ENCODE data around the gene ADCY9.

DNA sequence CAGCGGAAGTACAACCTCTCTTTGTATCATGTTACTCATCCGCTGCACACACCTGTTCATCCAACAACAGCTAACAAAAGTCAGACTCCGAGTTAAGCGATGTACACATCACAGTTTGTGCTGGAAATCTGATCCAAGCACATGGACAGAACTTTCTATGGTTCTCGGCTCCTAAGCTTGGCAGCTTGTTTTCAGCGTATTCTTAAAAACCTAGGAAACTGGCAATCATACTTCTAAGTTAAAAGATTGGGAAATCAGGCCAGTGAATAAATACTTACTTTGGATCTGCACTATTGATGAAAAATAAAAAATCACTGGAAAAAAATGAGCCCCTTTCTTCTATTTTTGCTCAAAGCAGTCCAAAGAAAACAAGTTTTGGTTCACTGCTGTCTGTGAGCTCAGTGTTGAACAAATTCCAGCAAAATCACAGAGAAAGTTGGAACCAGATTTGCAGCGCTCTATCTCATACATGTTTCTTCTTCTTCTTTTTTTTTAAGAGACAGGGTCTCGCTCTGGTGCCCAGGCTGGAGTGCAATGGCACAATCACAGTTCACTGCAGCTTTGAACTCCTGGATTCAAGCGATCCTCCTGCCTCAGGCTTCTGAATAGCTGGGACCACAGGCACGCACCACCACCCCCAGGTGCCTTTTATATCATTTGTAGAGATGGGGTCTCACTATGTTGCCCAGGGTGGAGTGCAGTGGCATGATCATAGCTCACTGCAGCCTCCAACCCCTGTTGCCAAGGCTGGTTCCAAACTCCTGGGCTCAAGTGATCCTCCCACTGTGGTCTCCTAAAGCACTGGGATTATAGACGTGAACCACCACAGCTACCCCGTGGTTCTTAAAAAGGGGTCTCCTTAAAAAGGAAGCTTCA is 164.1 kb downstream of the ADCY9 start:
- TF ChIP-seq, protein P1, sequence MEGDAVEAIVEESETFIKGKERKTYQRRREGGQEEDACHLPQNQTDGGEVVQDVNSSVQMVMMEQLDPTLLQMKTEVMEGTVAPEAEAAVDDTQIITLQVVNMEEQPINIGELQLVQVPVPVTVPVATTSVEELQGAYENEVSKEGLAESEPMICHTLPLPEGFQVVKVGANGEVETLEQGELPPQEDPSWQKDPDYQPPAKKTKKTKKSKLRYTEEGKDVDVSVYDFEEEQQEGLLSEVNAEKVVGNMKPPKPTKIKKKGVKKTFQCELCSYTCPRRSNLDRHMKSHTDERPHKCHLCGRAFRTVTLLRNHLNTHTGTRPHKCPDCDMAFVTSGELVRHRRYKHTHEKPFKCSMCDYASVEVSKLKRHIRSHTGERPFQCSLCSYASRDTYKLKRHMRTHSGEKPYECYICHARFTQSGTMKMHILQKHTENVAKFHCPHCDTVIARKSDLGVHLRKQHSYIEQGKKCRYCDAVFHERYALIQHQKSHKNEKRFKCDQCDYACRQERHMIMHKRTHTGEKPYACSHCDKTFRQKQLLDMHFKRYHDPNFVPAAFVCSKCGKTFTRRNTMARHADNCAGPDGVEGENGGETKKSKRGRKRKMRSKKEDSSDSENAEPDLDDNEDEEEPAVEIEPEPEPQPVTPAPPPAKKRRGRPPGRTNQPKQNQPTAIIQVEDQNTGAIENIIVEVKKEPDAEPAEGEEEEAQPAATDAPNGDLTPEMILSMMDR (IDR thresholded peaks at IDR 0.05): no peak
- TF ChIP-seq POLR2A (IDR thresholded peaks at IDR 0.05) (no peak), POLR2AphosphoS5 (IDR thresholded peaks at IDR 0.05) (no peak)
